Spleen (tissue), 11 donors: ENCODE results near the gene ASF1B. TPM values are rescaled to one million over a fixed set of nuclear protein-coding genes. Genes with fewer than 3 reads are reported as not detected.

ENCODE experiments used
- DNase-seq: peaks from one replicate; pipeline ENCODE4 v3.0.0-alpha.2; 2020
- H3K27ac ChIP-seq, 8 donors: fragments of 200-600 bp; sonication (generic) in 7 of 8; 1 replicate in 4 of 8; 2 replicates in 4 of 8; pipeline versions ENCODE4 v1.5.0 to v1.8.0; 2016 to 2021; ENCODE audit warnings: inconsistent platforms in 4 of 8, mild to moderate bottlenecking in 4 of 8, moderate library complexity in 1 of 8
- H3K27me3 ChIP-seq, 7 donors: fragments of 200-600 bp; sonication (generic) in 6 of 7; replicated peaks in 1 of 7; 1 replicate in 4 of 7; 2 replicates in 3 of 7; pipeline versions ENCODE4 v1.5.0 to v1.8.0; 2016 to 2021; ENCODE audit warnings: inconsistent platforms in 3 of 7, mild to moderate bottlenecking in 1 of 7
- H3K36me3 ChIP-seq, 6 donors: fragments of 200-600 bp; sonication (generic) in 5 of 6; 1 replicate in 4 of 6; 2 replicates in 2 of 6; pipeline versions ENCODE4 v1.5.0 to v1.8.0; 2016 to 2021; ENCODE audit warnings: inconsistent platforms in 2 of 6
- H3K4me1 ChIP-seq, 6 donors: fragments of 200-600 bp; sonication (generic) in 5 of 6; 1 replicate in 3 of 6; 2 replicates in 3 of 6; pipeline versions ENCODE4 v1.5.0 to v1.8.0; 2016 to 2021; ENCODE audit warnings: inconsistent platforms in 3 of 6
- H3K4me3 ChIP-seq, 8 donors: fragments of 200-600 bp; sonication (generic) in 7 of 8; 1 replicate in 4 of 8; 2 replicates in 4 of 8; pipeline versions ENCODE4 v1.5.0 to v1.8.0; 2016 to 2021; ENCODE audit warnings: inconsistent platforms in 4 of 8, mild to moderate bottlenecking in 4 of 8, moderate library complexity in 2 of 8
- H3K9me3 ChIP-seq, 8 donors: fragments of 200-600 bp; sonication (generic) in 7 of 8; 1 replicate in 4 of 8; 2 replicates in 4 of 8; pipeline versions ENCODE4 v1.5.0 to v1.8.0; 2016 to 2021; ENCODE audit warnings: inconsistent platforms in 4 of 8
- CTCF ChIP-seq, 11 experiments: fragments of 200-600 bp in 7 of 11; fragments of 450-650 bp in 4 of 11; sonication (generic) in 4 of 11; IDR thresholded peaks in 8 of 11; conservative IDR thresholded peaks in 3 of 11; 1 replicate in 7 of 11; 2 replicates in 4 of 11; pipeline versions ENCODE4 v1.4.0 to v1.8.0; 2016 to 2021; ENCODE audit warnings: antibody characterized with exemption in 11 of 11, inconsistent platforms in 4 of 11, mild to moderate bottlenecking in 1 of 11
- POLR2A ChIP-seq, 3 donors: fragments of 450-650 bp; IDR thresholded peaks; one replicate each; pipeline ENCODE4 v1.5.1; 2017; ENCODE audit warnings: antibody characterized with exemption in 3 of 3, mild to moderate bottlenecking in 1 of 3
- POLR2AphosphoS5 ChIP-seq, 3 donors: sonication (generic); formaldehyde crosslinking; IDR thresholded peaks; one replicate each; pipeline ENCODE4 v1.5.1; 2017; ENCODE audit warnings: antibody characterized with exemption in 3 of 3
- WGBS, 5 donors: extraction: QIAGEN DNeasy Blood & Tissue Kit in 3 of 5; methylation state at CpG; one replicate each; pipeline versions ENCODE4 v1.1.5 to v1.1.7; 2013 to 2018; 5-methylcytosine and 5-hydroxymethylcytosine counted together
- intact Hi-C: fragments of 100-400 bp; cut with DNase I; formaldehyde crosslinking; loops from one replicate; pipeline ENCODE4 v1.15.0; 2023; ENCODE audit warnings: low total_unique reads
- polyA plus RNA-seq, 3 donors: library from polyadenylated mRNA; stranded (reverse); fragments of 200-250 nt; gene quantifications; one replicate each; pipeline ENCODE4 v1.2.1, GENCODE V29; 2013
- total RNA-seq, 7 donors: library from RNA; depleted of rRNA in 3 of 7; stranded (reverse); fragments of >200 nt in 3 of 7; fragmentation: NEBNext Ultra II Directional in 4 of 7; extraction: Animal tissue kit (Norgen Biotek cat#: 25700) in 4 of 7; gene quantifications; one replicate each; pipeline versions ENCODE4 v1.1.0 to v1.2.1, GENCODE V29; 2016 to 2021
- donor health status: healthy with polysubstance abuse.
- donor health status: DM: no; HTN: no; CAD: no; lungs with moderate emphysema.
- donor health status: DM: no; HTN: no; CAD: no.
- donor health status: Bipolar disorder and iron deficiency.
- donor health status: healthy.
- donor health status: DM: no; HTN: no; CAD: no.
- donor health status: DM: yes; HTN: yes; CAD: no.

Gene ASF1B
- total and polyA plus RNA-seq, 10 donors: 3.8 to 24.8 (median 8.6) TPM

- DNase-seq: no peak
- Histone ChIP-seq H3K27me3 (no peaks in the 10 kb centered on the region), H3K27ac (no peak overlapping the region), H3K4me3 (no peak overlapping the region), H3K9me3 (no peaks in the 10 kb centered on the region), H3K36me3 (peaks cover 0 to 54% (median 22%) of the 10 kb centered on the region in 6 donors), H3K4me1 (peaks cover 23 to 37% (median 31%) of the 10 kb centered on the region in 6 donors)
- WGBS, 5 donors: 89 to 98% (median 96%) methylated on average over 10 to 12 of the region's 12 CpGs
- TF ChIP-seq CTCF (IDR thresholded peaks at IDR 0.05 in 8 of 11, conservative IDR thresholded peaks at IDR 0.05 in 3 of 11) (no peak), POLR2AphosphoS5 (IDR thresholded peaks at IDR 0.05) (no peak), POLR2A (IDR thresholded peaks at IDR 0.05) (no peak)
- intact Hi-C loops: no loop called here
Observed at GRCh38 chr19:14152713-14153112, 16.3 kb upstream of the ASF1B start.

- TF ChIP-seq CTCF (IDR thresholded peaks at IDR 0.05 in 8 of 11, conservative IDR thresholded peaks at IDR 0.05 in 3 of 11): no peak
- TF ChIP-seq POLR2A (IDR thresholded peaks at IDR 0.05): no peak
- peak in 1 of 3 donors; percentile 6 for TF ChIP-seq POLR2AphosphoS5 (IDR thresholded peaks at IDR 0.05)
- no peak overlapping the region for H3K4me3 ChIP-seq
- H3K27ac ChIP-seq: peak overlapping the region in 7 of 8 donors; percentile 15 to 88 (median 81)
- H3K9me3 ChIP-seq: no peaks in the 10 kb centered on the region
- intact Hi-C loops: no loop called here
- WGBS, 5 donors: 88 to 94% (median 93%) methylated on average over 34 to 47 of the region's 47 CpGs; no CpG with 5 or more reads in 1 of the 5 donors
- no peak for DNase-seq
- H3K4me1 ChIP-seq: peaks cover 23 to 52% (median 39%) of the 10 kb centered on the region in 6 donors
- no peaks in the 10 kb centered on the region for H3K27me3 ChIP-seq
- H3K36me3 ChIP-seq: peaks cover 0 to 37% (median 9%) of the 10 kb centered on the region in 6 donors
Observed at GRCh38 chr19:14150770-14151661, 14.6 kb upstream of the ASF1B start.

- H3K4me3 ChIP-seq: peak overlapping the region in 4 of 8 donors; percentile 12 to 46 (median 13)
- no peak for DNase-seq
- no peaks in the 10 kb centered on the region for H3K27me3 ChIP-seq
- H3K9me3 ChIP-seq: no peaks in the 10 kb centered on the region
- no peak for TF ChIP-seq POLR2AphosphoS5 (IDR thresholded peaks at IDR 0.05)
- TF ChIP-seq POLR2A (IDR thresholded peaks at IDR 0.05): no peak
- no peak for TF ChIP-seq CTCF (IDR thresholded peaks at IDR 0.05 in 8 of 11, conservative IDR thresholded peaks at IDR 0.05 in 3 of 11)
- H3K36me3 ChIP-seq: peaks cover 0 to 28% (median 2%) of the 10 kb centered on the region in 6 donors
- peak overlapping the region; percentile 61 to 88 (median 78) for H3K27ac ChIP-seq
- intact Hi-C loops: no loop called here
- peaks cover 23 to 57% (median 39%) of the 10 kb centered on the region in 6 donors for H3K4me1 ChIP-seq
- WGBS, 5 donors: 53 to 68% (median 60%) methylated on average over 7 to 10 of the region's 10 CpGs
Observed at GRCh38 chr19:14150041-14150769, 13.8 kb upstream of the ASF1B start.
